ENCODE measurements around the gene INHA. TPM values are rescaled to one million over a fixed set of nuclear protein-coding genes. Genes with fewer than 3 reads are reported as not detected.

The INHA gene
- total RNA-seq, 1 experiment from 2014 or later: 0.80 TPM

GRCh38 chr2:219605607-219605954 is 33.5 kb downstream of the INHA start:
- H3K36me3 Mint-ChIP-seq (ENCODE audit: insufficient read depth, unreplicated experiment): peaks cover 31% of the 10 kb centered on the region
- intact Hi-C loops (cut with micrococcal nuclease; ENCODE audit: unreplicated experiment): no loop called here
- H3K9me3 Mint-ChIP-seq (ENCODE audit: low read depth, unreplicated experiment): no peaks in the 10 kb centered on the region
- BruUV-seq (replicated peaks): no TSS peak
- no peaks in the 10 kb centered on the region for H3K27me3 Mint-ChIP-seq (ENCODE audit: unreplicated experiment)
- DNase-seq: no peak
- H3K4me3 Mint-ChIP-seq (ENCODE audit: low read depth, unreplicated experiment): no peak overlapping the region
- no peak overlapping the region for H3K27ac Mint-ChIP-seq (ENCODE audit: unreplicated experiment)
- no peaks in the 10 kb centered on the region for H3K4me1 Mint-ChIP-seq (ENCODE audit: low read depth, unreplicated experiment)
- no peak for TF ChIP-seq CTCF (IDR thresholded peaks at IDR 0.05; ENCODE audit: unreplicated experiment)
- CTCF ChIA-PET: no interaction called here

GRCh38 chr2:219607931-219608330 is 35.8 kb downstream of the INHA start:
- CTCF ChIA-PET: interaction anchor here (0.6 kb wide), 1 partner anchor 10 kb away, joined by 4 read pairs; no protein-coding TSS in a partner anchor
- no peaks in the 10 kb centered on the region for H3K27me3 Mint-ChIP-seq (ENCODE audit: unreplicated experiment)
- H3K9me3 Mint-ChIP-seq (ENCODE audit: low read depth, unreplicated experiment): no peaks in the 10 kb centered on the region
- intact Hi-C loops (cut with micrococcal nuclease; ENCODE audit: unreplicated experiment): no loop called here
- no peak overlapping the region for H3K4me3 Mint-ChIP-seq (ENCODE audit: low read depth, unreplicated experiment)
- no peak for DNase-seq
- no peak overlapping the region for H3K27ac Mint-ChIP-seq (ENCODE audit: unreplicated experiment)
- TF ChIP-seq CTCF (IDR thresholded peaks at IDR 0.05; ENCODE audit: unreplicated experiment): no peak
- no peaks in the 10 kb centered on the region for H3K4me1 Mint-ChIP-seq (ENCODE audit: low read depth, unreplicated experiment)
- H3K36me3 Mint-ChIP-seq (ENCODE audit: insufficient read depth, unreplicated experiment): peaks cover 31% of the 10 kb centered on the region
- no TSS peak for BruUV-seq (replicated peaks)

DNA sequence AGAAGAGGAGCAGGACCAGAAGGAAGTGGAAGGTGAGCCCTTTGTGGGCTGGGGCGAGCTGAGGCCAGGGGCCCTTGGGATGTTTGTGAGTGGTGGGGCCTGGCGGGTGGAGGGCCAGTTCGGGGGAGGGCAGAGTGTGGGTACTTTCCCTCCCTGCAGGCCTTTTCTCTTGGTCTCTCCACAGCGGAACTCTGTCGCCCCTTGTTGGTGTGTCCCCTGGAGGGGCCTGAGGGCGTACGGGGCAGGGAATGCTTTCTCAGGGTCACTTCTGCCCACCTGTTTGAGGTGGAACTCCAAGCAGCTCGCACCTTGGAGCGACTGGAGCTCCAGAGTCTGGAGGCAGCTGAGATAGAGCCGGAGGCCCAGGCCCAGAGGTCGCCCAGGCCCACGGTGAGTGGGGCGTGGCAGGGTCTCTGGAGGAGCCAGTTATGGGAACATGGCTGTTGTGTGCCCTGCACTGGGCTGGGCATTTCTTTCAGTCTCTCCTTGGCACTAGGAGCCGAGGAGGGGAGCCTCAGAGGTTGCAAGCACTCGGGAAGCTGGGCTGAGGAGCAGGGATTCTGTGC is 36.4 kb downstream of the INHA start:
- no peak for DNase-seq
- Mint-ChIP-seq H3K4me1 (ENCODE audit: low read depth, unreplicated experiment) (no peaks in the 10 kb centered on the region), H3K36me3 (ENCODE audit: insufficient read depth, unreplicated experiment) (peaks cover 27% of the 10 kb centered on the region), H3K27me3 (ENCODE audit: unreplicated experiment) (no peaks in the 10 kb centered on the region), H3K4me3 (ENCODE audit: low read depth, unreplicated experiment) (no peak overlapping the region), H3K27ac (ENCODE audit: unreplicated experiment) (no peak overlapping the region), H3K9me3 (ENCODE audit: low read depth, unreplicated experiment) (no peaks in the 10 kb centered on the region)
- CTCF ChIA-PET: interaction anchor here (0.6 kb wide), 1 partner anchor 10 kb away, joined by 4 read pairs; no protein-coding TSS in a partner anchor
- no TSS peak for BruUV-seq (replicated peaks)
- intact Hi-C loops (cut with micrococcal nuclease; ENCODE audit: unreplicated experiment): no loop called here
- no peak for TF ChIP-seq CTCF (IDR thresholded peaks at IDR 0.05; ENCODE audit: unreplicated experiment)

DNA sequence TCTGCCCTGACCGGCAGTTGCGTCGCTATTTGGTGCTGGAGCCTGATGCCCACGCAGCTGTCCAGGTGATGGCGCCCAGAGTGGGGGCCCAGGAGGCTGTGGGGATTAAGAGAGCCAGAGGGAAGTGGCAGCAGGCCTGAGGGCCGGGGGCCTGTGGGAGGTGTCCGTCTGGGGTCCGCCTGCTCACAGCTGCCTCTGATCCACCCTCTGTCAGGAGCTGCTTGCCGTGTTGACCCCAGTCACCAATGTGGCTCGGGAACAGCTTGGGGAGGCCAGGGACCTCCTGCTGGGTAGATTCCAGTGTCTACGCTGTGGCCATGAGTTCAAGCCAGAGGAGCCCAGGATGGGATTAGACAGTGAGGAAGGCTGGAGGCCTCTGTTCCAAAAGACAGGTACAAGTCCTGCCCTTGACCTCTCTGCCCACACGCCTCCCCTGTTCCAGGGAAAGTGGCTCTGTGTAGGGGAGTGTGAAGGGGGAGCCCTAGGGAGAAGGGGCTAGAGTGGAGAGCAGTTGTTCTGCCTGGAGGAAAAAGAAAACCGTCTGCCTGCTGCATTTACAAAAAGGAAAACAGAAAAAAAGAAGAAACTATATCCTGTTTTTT is 37.1 kb downstream of the INHA start:
- no peak for DNase-seq
- intact Hi-C loops (cut with micrococcal nuclease; ENCODE audit: unreplicated experiment): no loop called here
- Mint-ChIP-seq H3K9me3 (ENCODE audit: low read depth, unreplicated experiment) (no peaks in the 10 kb centered on the region), H3K4me3 (ENCODE audit: low read depth, unreplicated experiment) (no peak overlapping the region), H3K27ac (ENCODE audit: unreplicated experiment) (no peak overlapping the region), H3K4me1 (ENCODE audit: low read depth, unreplicated experiment) (no peaks in the 10 kb centered on the region), H3K36me3 (ENCODE audit: insufficient read depth, unreplicated experiment) (peaks cover 23% of the 10 kb centered on the region), H3K27me3 (ENCODE audit: unreplicated experiment) (no peaks in the 10 kb centered on the region)
- no peak for TF ChIP-seq CTCF (IDR thresholded peaks at IDR 0.05; ENCODE audit: unreplicated experiment)
- CTCF ChIA-PET: interaction anchor here (0.7 kb wide), 1 partner anchor 57 kb away, joined by 3 read pairs; no protein-coding TSS in a partner anchor
- BruUV-seq (replicated peaks): no TSS peak
